ENCODE data around the gene HDAC4. TPM values are rescaled to one million over a fixed set of nuclear protein-coding genes. Genes with fewer than 3 reads are reported as not detected.

The HDAC4 gene
- total and polyA plus RNA-seq, 9 of the 15 experiments (the other 6 are each of a cell fraction or from before 2014, with no cell fraction given), result 0.11 to 20.2 (median 4.0) TPM

DNA sequence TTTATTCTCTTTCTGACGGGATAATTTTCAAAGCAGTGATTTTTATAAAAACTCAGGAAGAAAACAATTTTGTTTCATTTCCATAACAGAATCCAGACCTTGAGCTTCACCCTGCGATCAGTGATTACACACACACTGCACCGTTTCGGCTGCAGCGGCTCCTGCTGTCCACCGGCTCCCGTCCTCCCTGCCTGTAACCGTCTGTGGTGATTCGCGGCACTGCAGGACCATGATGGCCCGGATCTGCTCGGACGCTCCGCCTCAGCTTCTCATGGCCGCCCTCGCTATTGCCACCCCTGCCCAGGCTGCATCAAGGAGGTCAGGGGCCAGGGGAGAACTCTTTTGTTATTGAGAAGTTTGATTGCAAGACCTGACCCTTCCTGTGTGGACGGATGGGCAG, 306.9 kb downstream of the HDAC4 start:
- WGBS (ENCODE audit: insufficient coverage, low coverage, missing lambda C conversion rate), result 82% methylated on average over 5 of the region's 17 CpGs
- ChIA-PET CTCF (ENCODE audit: low intra/inter-chr PET ratio) (no interaction called here), POLR2A (no interaction called here)
- H2AFZ ChIP-seq (ENCODE audit: low read depth, low read length), result no peak overlapping the region
- H3K9ac ChIP-seq (ENCODE audit: insufficient read depth in 1 of 2, low read depth in 2 of 2, low read length in 2 of 2), result no peak overlapping the region
- ATAC-seq (no peak), DNase-seq (ENCODE audit: extremely low read depth in 1 of 4, low spot score in 3 of 4) (no peak), FAIRE-seq (no peak)
- in situ Hi-C loops (cut with MboI) (no loop called here), intact Hi-C loops (cut with micrococcal nuclease) (no loop called here)
- peaks cover 0 to 5% of the 10 kb centered on the region in 2 experiments; a peak in 1 of 5 replicates for H3K4me1 ChIP-seq (replicated peaks in 1 of 2; ENCODE audit: control insufficient read depth in 2 of 2, insufficient read depth in 2 of 2, low read length in 2 of 2)
- H3K36me3 ChIP-seq (ENCODE audit: control insufficient read depth, insufficient read depth, low read length), result no peaks in the 10 kb centered on the region
- H3K9me3 ChIP-seq (replicated peaks; ENCODE audit: control insufficient read depth, insufficient read depth, low read depth, low read length), result no peaks in the 10 kb centered on the region
- H3K27ac ChIP-seq (ENCODE audit: extremely low read depth, low read depth, low read length), result no peak overlapping the region
- H3K79me2 ChIP-seq (ENCODE audit: control insufficient read depth, insufficient read depth, low read length), result no peaks in the 10 kb centered on the region
- H3K4me3 ChIP-seq, result no peak overlapping the region
- no TSS peak for BruUV-seq (replicated peaks)
- H3K4me2 ChIP-seq (ENCODE audit: insufficient read depth, low read length), result no peak overlapping the region
- H3K9me1 ChIP-seq (ENCODE audit: control insufficient read depth, insufficient read depth, low read length), result no peaks in the 10 kb centered on the region
- TF ChIP-seq ELK1 (CRISPR knock-in tag; IDR thresholded peaks at IDR 0.05) (no peak), HDAC2 (IDR thresholded peaks at IDR 0.05) (no peak), TCF7 (IDR thresholded peaks at IDR 0.05; ENCODE audit: borderline replicate concordance) (no peak), CBFA2T3 (IDR thresholded peaks at IDR 0.05) (no peak), PHF21A (IDR thresholded peaks at IDR 0.05; ENCODE audit: borderline replicate concordance, low read depth) (no peak), CHD1 (IDR thresholded peaks at IDR 0.05; ENCODE audit: low read length) (no peak), ETV5 (CRISPR knock-in tag; IDR thresholded peaks at IDR 0.05; ENCODE audit: low read depth) (no peak), FOXJ3 (CRISPR knock-in tag; IDR thresholded peaks at IDR 0.05) (no peak), JUNB (CRISPR knock-in tag; conservative IDR thresholded peaks at IDR 0.05) (no peak), BRF1 (IDR thresholded peaks at IDR 0.05; ENCODE audit: borderline replicate concordance, extremely low read depth, insufficient read length) (no peak), ZNF143 (CRISPR knock-in tag; IDR thresholded peaks at IDR 0.05) (no peak), EP300 (IDR thresholded peaks at IDR 0.05; ENCODE audit: low read length) (no peak), CC2D1A (IDR thresholded peaks at IDR 0.05) (no peak), MCM2 (IDR thresholded peaks at IDR 0.05; ENCODE audit: low read depth) (no peak), ZNF644 (tag; IDR thresholded peaks at IDR 0.05; ENCODE audit: low read depth) (no peak), HEY1 (CRISPR knock-in tag; IDR thresholded peaks at IDR 0.05; ENCODE audit: borderline replicate concordance) (no peak), DIDO1 (tag; IDR thresholded peaks at IDR 0.05; ENCODE audit: low read depth) (no peak), BCOR (IDR thresholded peaks at IDR 0.05) (no peak), ZNF12 (CRISPR knock-in tag; IDR thresholded peaks at IDR 0.05) (no peak), ILF3 (IDR thresholded peaks at IDR 0.05; ENCODE audit: borderline replicate concordance) (no peak)
- H3K27me3 ChIP-seq (ENCODE audit: control insufficient read depth in 2 of 2, insufficient read depth in 2 of 2, low read length in 2 of 2), result no peaks in the 10 kb centered on the region
- H4K20me1 ChIP-seq (replicated peaks; ENCODE audit: control insufficient read depth, insufficient read depth, low read length), result no peaks in the 10 kb centered on the region
